Epidermal melanocyte (primary cell): Measurements from ENCODE around the gene TMEM106C.

Experiments
- DNase-seq: peaks from one replicate; pipeline ENCODE4 v3.0.0; 2011; ENCODE audit warnings: low spot score; ENCODE audit not compliant: insufficient read length

The TMEM106C gene

GRCh38 chr12:47992776-47993175 lies 29.4 kb downstream of the TMEM106C start:
- DNase-seq: no peak

- no peak for DNase-seq
Measured at GRCh38 chr12:47993491-47993890, 30.1 kb downstream of the TMEM106C start.

GRCh38 chr12:47995981-47996401 lies 32.6 kb downstream of the TMEM106C start:
- DNase-seq: peak; percentile 41

- DNase-seq: no peak
Measured at GRCh38 chr12:47997321-47997720, 33.9 kb downstream of the TMEM106C start.

GRCh38 chr12:47999816-48000215 lies 36.4 kb downstream of the TMEM106C start:
- DNase-seq: no peak

GRCh38 chr12:48000878-48001504 lies 37.6 kb downstream of the TMEM106C start:
- DNase-seq: peak; percentile 80

GRCh38 chr12:48001505-48002413 lies 38.4 kb downstream of the TMEM106C start:
- DNase-seq: peak; percentile 65

GRCh38 chr12:48002414-48002730 lies 39.0 kb downstream of the TMEM106C start:
- DNase-seq: no peak

- DNase-seq: peak; percentile 33
Measured at GRCh38 chr12:48002773-48003218, 39.4 kb downstream of the TMEM106C start.

GRCh38 chr12:48003226-48004052 lies 40.0 kb downstream of the TMEM106C start:
- DNase-seq: no peak

- DNase-seq: no peak
Measured at GRCh38 chr12:48004053-48004941, 40.9 kb downstream of the TMEM106C start, which contains the start of gene COL2A1. Gene COL2A1 (minus strand): TSS chr12:48004476. CDS start chr12:48004321, 155 bp downstream.

- DNase-seq: no peak
Measured at GRCh38 chr12:48005001-48005749, 41.8 kb downstream of the TMEM106C start.

GRCh38 chr12:48005750-48006021 lies 42.3 kb downstream of the TMEM106C start:
- no peak for DNase-seq

GRCh38 chr12:48007206-48007605 lies 43.8 kb downstream of the TMEM106C start:
- DNase-seq: no peak

GRCh38 chr12:48008349-48008748 lies 45.0 kb downstream of the TMEM106C start:
- no peak for DNase-seq

GRCh38 chr12:48008950-48009349 lies 45.6 kb downstream of the TMEM106C start:
- no peak for DNase-seq

GRCh38 chr12:48009471-48009870 lies 46.1 kb downstream of the TMEM106C start:
- DNase-seq: no peak

GRCh38 chr12:48010366-48010970 lies 47.1 kb downstream of the TMEM106C start:
- DNase-seq: no peak

GRCh38 chr12:48012070-48012469 lies 48.7 kb downstream of the TMEM106C start:
- DNase-seq: no peak

- no peak for DNase-seq
Measured at GRCh38 chr12:48013287-48013686, 49.9 kb downstream of the TMEM106C start.
